Measurements from ENCODE around the gene CEMIP.

DNA sequence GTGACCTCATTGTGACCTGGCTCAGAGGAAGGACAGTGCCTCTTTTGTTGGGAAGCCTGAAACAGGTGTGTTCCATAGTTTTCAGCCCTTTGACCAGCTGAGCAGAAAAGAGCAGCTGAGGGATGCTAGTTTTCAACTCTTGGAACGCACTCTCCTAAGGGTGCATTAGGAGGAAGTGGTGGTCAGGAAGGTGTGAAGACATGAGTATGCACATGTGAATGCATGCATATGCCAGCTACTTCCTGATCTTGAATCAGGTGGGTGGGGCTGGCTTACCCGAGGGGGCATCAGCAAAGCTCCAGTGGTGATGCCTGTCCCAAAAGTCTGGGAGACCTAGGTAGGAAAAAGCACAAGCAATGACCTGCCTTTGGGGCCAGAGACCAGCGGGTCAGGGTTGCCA, 23.3 kb upstream of the CEMIP start:
- TF ChIP-seq, protein P1, sequence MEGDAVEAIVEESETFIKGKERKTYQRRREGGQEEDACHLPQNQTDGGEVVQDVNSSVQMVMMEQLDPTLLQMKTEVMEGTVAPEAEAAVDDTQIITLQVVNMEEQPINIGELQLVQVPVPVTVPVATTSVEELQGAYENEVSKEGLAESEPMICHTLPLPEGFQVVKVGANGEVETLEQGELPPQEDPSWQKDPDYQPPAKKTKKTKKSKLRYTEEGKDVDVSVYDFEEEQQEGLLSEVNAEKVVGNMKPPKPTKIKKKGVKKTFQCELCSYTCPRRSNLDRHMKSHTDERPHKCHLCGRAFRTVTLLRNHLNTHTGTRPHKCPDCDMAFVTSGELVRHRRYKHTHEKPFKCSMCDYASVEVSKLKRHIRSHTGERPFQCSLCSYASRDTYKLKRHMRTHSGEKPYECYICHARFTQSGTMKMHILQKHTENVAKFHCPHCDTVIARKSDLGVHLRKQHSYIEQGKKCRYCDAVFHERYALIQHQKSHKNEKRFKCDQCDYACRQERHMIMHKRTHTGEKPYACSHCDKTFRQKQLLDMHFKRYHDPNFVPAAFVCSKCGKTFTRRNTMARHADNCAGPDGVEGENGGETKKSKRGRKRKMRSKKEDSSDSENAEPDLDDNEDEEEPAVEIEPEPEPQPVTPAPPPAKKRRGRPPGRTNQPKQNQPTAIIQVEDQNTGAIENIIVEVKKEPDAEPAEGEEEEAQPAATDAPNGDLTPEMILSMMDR (conservative IDR thresholded peaks at IDR 0.05; ENCODE audit: low read depth, low read length), result no peak
- TF ChIP-seq EZH2phosphoT487 (IDR thresholded peaks at IDR 0.05; ENCODE audit: borderline replicate concordance, low read length) (no peak), EZH2 (IDR thresholded peaks at IDR 0.05; ENCODE audit: low read length, unreplicated experiment) (no peak)

Measured in PC-3 (cell line).